OCI-LY1 (cell line): ENCODE results near the gene ZNF415.

ENCODE experiments used
- H2AFZ ChIP-seq: fragments of 200-600 bp; sonication (generic), shearing (Covaris generic); 2 replicates; pipeline ENCODE4 v1.6.0; 2014; ENCODE audit warnings: antibody characterized with exemption, mild to moderate bottlenecking, low read length
- H3F3A ChIP-seq: fragments of 200-600 bp; sonication (generic), shearing (Covaris generic); 2 replicates; pipeline ENCODE4 v1.6.0; 2014; ENCODE audit warnings: mild to moderate bottlenecking, antibody characterized with exemption, low read length, moderate library complexity; ENCODE audit not compliant: insufficient read depth
- H3K27ac ChIP-seq: fragments of 200-600 bp; sonication (generic); 2 replicates; pipeline ENCODE4 v1.5.1; 2014; ENCODE audit warnings: low read length, mixed run types, mild to moderate bottlenecking, low read depth; ENCODE audit not compliant: poor library complexity, severe bottlenecking
- H3K27me3 ChIP-seq: fragments of 200-600 bp; sonication (generic); 2 replicates; pipeline ENCODE4 v1.6.0; 2014; ENCODE audit warnings: antibody characterized with exemption, mild to moderate bottlenecking, low read length, moderate library complexity; ENCODE audit not compliant: insufficient read depth
- H3K36me3 ChIP-seq: fragments of 200-600 bp; sonication (generic); 2 replicates; pipeline ENCODE4 v1.6.1; 2014; ENCODE audit warnings: mild to moderate bottlenecking, antibody characterized with exemption, low read length, moderate library complexity, mixed read lengths; ENCODE audit not compliant: insufficient read depth
- H3K4me1 ChIP-seq: fragments of 200-600 bp; sonication (generic); 2 replicates; pipeline ENCODE4 v1.5.1; 2014; ENCODE audit warnings: mild to moderate bottlenecking, low read length, moderate library complexity; ENCODE audit not compliant: insufficient read depth, severe bottlenecking
- H3K4me2 ChIP-seq: fragments of 200-600 bp; sonication (generic), shearing (Covaris generic); 2 replicates; pipeline ENCODE4 v1.6.1; 2014; ENCODE audit warnings: low read length
- H3K4me3 ChIP-seq: fragments of 200-600 bp; sonication (generic); 2 replicates; pipeline ENCODE4 v1.5.1; 2014; ENCODE audit warnings: low read length, low read depth, mild to moderate bottlenecking, mixed read lengths; ENCODE audit not compliant: poor library complexity, severe bottlenecking
- H3K79me2 ChIP-seq: fragments of 200-600 bp; shearing (Covaris generic); 2 replicates; pipeline ENCODE4 v1.6.1; 2016; ENCODE audit warnings: mixed run types, low read length, mixed read lengths; ENCODE audit not compliant: insufficient read depth
- H3K9ac ChIP-seq: fragments of 200-600 bp; sonication (generic), shearing (Covaris generic); 2 replicates; pipeline ENCODE4 v1.6.1; 2014; ENCODE audit warnings: mild to moderate bottlenecking, low read length, mixed read lengths
- H3K9me2 ChIP-seq: fragments of 200-600 bp; sonication (generic), shearing (Covaris generic); 2 replicates; pipeline ENCODE4 v1.6.1; 2014; ENCODE audit warnings: low read depth, mild to moderate bottlenecking, low read length, mixed read lengths
- H3K9me3 ChIP-seq: fragments of 200-600 bp; shearing (Covaris generic); 2 replicates; pipeline ENCODE4 v1.6.1; 2014; ENCODE audit warnings: low read length, mixed read lengths
- H4K20me1 ChIP-seq: fragments of 200-600 bp; sonication (generic), shearing (Covaris generic); 2 replicates; pipeline ENCODE4 v1.6.0; 2016; ENCODE audit warnings: mild to moderate bottlenecking, low read length; ENCODE audit not compliant: insufficient read depth
- CTCF ChIP-seq: fragments of 200-600 bp; sonication (generic), shearing (Covaris generic); IDR thresholded peaks from 2 replicates; pipeline ENCODE4 v1.5.1; 2017; ENCODE audit warnings: mild to moderate bottlenecking, antibody characterized with exemption, low read length, moderate library complexity, mixed read lengths
- EZH2 ChIP-seq: fragments of 200-600 bp; sonication (generic), shearing (Covaris generic); IDR thresholded peaks from 2 replicates; pipeline ENCODE4 v1.8.0; 2017; ENCODE audit warnings: borderline replicate concordance, mixed run types, mild to moderate bottlenecking, antibody characterized with exemption, low read length, moderate library complexity, mixed read lengths

ZNF415 gene

GRCh38 chr19:53082929-53083328 lies 49.8 kb downstream of the ZNF415 start:
- H2AFZ ChIP-seq: no peak overlapping the region
- TF ChIP-seq CTCF (no peak), EZH2 (no peak)
- no peak overlapping the region for H3K9ac ChIP-seq
- no peak overlapping the region for H3K27ac ChIP-seq
- H3K79me2 ChIP-seq: no peaks in the 10 kb centered on the region
- no peaks in the 10 kb centered on the region for H3K4me1 ChIP-seq
- H3K4me3 ChIP-seq: no peak overlapping the region
- no peaks in the 10 kb centered on the region for H3K9me2 ChIP-seq
- no peaks in the 10 kb centered on the region for H4K20me1 ChIP-seq
- H3K36me3 ChIP-seq: peaks cover 94% of the 10 kb centered on the region
- H3K27me3 ChIP-seq: no peaks in the 10 kb centered on the region
- peaks cover 7% of the 10 kb centered on the region; the same call in 1 of the 2 replicates for H3K9me3 ChIP-seq
- H3F3A ChIP-seq: no peaks in the 10 kb centered on the region
- no peak overlapping the region for H3K4me2 ChIP-seq

GRCh38 chr19:53079313-53079924 lies 53.3 kb downstream of the ZNF415 start:
- Histone ChIP-seq H3K4me3 (no peak overlapping the region), H2AFZ (no peak overlapping the region), H3K4me1 (no peaks in the 10 kb centered on the region), H3K27me3 (no peaks in the 10 kb centered on the region), H3K9me3 (peaks cover 21% of the 10 kb centered on the region), H3K9me2 (no peaks in the 10 kb centered on the region), H3K79me2 (no peaks in the 10 kb centered on the region), H3K36me3 (peaks cover 95% of the 10 kb centered on the region), H3K4me2 (no peak overlapping the region), H3K27ac (no peak overlapping the region), H3K9ac (no peak overlapping the region), H4K20me1 (no peaks in the 10 kb centered on the region), H3F3A (no peaks in the 10 kb centered on the region)
- TF ChIP-seq CTCF (no peak), EZH2 (no peak)

GRCh38 chr19:53078668-53079067 lies 54.0 kb downstream of the ZNF415 start:
- Histone ChIP-seq H3K27me3 (no peaks in the 10 kb centered on the region), H3K36me3 (peaks cover 95% of the 10 kb centered on the region), H3K4me1 (no peaks in the 10 kb centered on the region), H2AFZ (no peak overlapping the region), H3K4me3 (no peak overlapping the region), H3K9me2 (no peaks in the 10 kb centered on the region), H3K4me2 (no peak overlapping the region), H3K79me2 (no peaks in the 10 kb centered on the region), H3F3A (no peaks in the 10 kb centered on the region), H3K27ac (no peak overlapping the region), H3K9ac (no peak overlapping the region), H4K20me1 (no peaks in the 10 kb centered on the region), H3K9me3 (peaks cover 21% of the 10 kb centered on the region)
- no peak for TF ChIP-seq CTCF
- no peak for TF ChIP-seq EZH2
